Loucy (cell line): ENCODE results near the gene ZFR2.

Experiments used
- H2AFZ ChIP-seq: fragments of 200-600 bp; sonication (generic); 2 replicates; pipeline ENCODE4 v1.6.0; 2016; ENCODE audit warnings: antibody characterized with exemption, mild to moderate bottlenecking, low read length, moderate library complexity
- H3F3A ChIP-seq: fragments of 200-600 bp; 2 replicates; pipeline ENCODE4 v1.6.0; 2016; ENCODE audit warnings: antibody characterized with exemption, low read depth, mild to moderate bottlenecking
- H3K27me3 ChIP-seq: fragments of 200-600 bp; sonication (generic); 2 replicates; pipeline ENCODE4 v1.6.1; 2014; ENCODE audit warnings: low read length, mild to moderate bottlenecking; ENCODE audit not compliant: insufficient read depth, poor library complexity, severe bottlenecking
- H3K36me3 ChIP-seq: fragments of 200-600 bp; sonication (generic); 2 replicates; pipeline ENCODE4 v1.6.1; 2016; ENCODE audit warnings: low read length; ENCODE audit not compliant: insufficient read depth
- H3K4me1 ChIP-seq: fragments of 200-600 bp; sonication (generic); 2 replicates; pipeline ENCODE4 v1.5.1; 2014; ENCODE audit warnings: low read length, mild to moderate bottlenecking; ENCODE audit not compliant: insufficient read depth, poor library complexity, severe bottlenecking
- H3K4me2 ChIP-seq: fragments of 200-600 bp; sonication (generic); 2 replicates; pipeline ENCODE4 v1.6.0; 2014; ENCODE audit warnings: antibody characterized with exemption, low read length, low read depth, mild to moderate bottlenecking; ENCODE audit not compliant: poor library complexity, severe bottlenecking
- H3K4me3 ChIP-seq: fragments of 200-600 bp; sonication (generic); 2 replicates; pipeline ENCODE4 v1.5.1; 2014; ENCODE audit warnings: low read length, mild to moderate bottlenecking, mixed read lengths; ENCODE audit not compliant: poor library complexity, severe bottlenecking
- H3K79me2 ChIP-seq: fragments of 200-600 bp; sonication (generic); 2 replicates; pipeline ENCODE4 v1.6.1; 2014; ENCODE audit warnings: low read length; ENCODE audit not compliant: insufficient read depth
- H3K9ac ChIP-seq: fragments of 200-600 bp; sonication (generic); 2 replicates; pipeline ENCODE4 v1.6.0; 2014; ENCODE audit warnings: mild to moderate bottlenecking, low read depth, low read length, moderate library complexity; ENCODE audit not compliant: poor library complexity, severe bottlenecking
- H3K9me2 ChIP-seq: fragments of 200-600 bp; sonication (generic); replicated peaks from 2 replicates; pipeline ENCODE4 v1.6.1; 2016; ENCODE audit warnings: low read depth, low read length, mixed read lengths
- H3K9me3 ChIP-seq: fragments of 200-600 bp; sonication (generic); 2 replicates; pipeline ENCODE4 v1.6.1; 2014; ENCODE audit warnings: mild to moderate bottlenecking, antibody characterized with exemption, low read length, low read depth; ENCODE audit not compliant: insufficient read depth
- H4K20me1 ChIP-seq: fragments of 200-600 bp; sonication (generic); 2 replicates; pipeline ENCODE4 v1.6.0; 2014; ENCODE audit warnings: antibody characterized with exemption, low read length, mild to moderate bottlenecking; ENCODE audit not compliant: insufficient read depth, poor library complexity, severe bottlenecking
- CTCF ChIP-seq: fragments of 200-600 bp; sonication (generic); conservative IDR thresholded peaks from 2 replicates; pipeline ENCODE4 v1.5.1; 2014; ENCODE audit warnings: mild to moderate bottlenecking, antibody characterized with exemption, low read length
- EZH2phosphoT487 ChIP-seq: fragments of 200-600 bp; IDR thresholded peaks from 2 replicates; pipeline ENCODE4 v1.6.1; 2018; ENCODE audit warnings: antibody characterized with exemption, mild to moderate bottlenecking, moderate library complexity, borderline replicate concordance

The ZFR2 gene

DNA sequence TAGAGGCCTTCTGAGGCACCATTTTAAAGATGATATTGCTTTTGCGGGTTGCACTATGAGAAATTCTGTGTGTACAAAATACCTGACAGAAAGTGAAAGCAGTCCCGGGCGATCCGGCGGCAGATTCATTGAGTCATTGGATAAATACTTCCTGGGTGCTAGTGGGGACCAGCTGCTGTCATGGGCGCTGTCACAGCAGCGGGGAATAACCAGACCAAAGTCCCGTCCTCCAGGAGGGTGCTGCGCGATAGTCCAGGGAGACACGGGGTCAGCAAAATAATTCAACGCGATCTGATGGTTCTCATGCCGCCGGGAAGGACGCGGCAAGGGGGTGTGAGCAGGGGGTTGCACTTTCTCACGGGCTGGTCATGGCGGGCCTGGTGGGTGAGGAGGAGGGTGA, 13.5 kb downstream of the ZFR2 start:
- Histone ChIP-seq H3K9ac (no peak overlapping the region), H4K20me1 (no peaks in the 10 kb centered on the region), H3K36me3 (no peaks in the 10 kb centered on the region), H3K9me3 (no peaks in the 10 kb centered on the region; the same call in 1 of the 2 replicates), H3K27me3 (no peaks in the 10 kb centered on the region), H3K4me2 (no peak overlapping the region), H3K79me2 (no peaks in the 10 kb centered on the region), H3K4me1 (no peaks in the 10 kb centered on the region), H3F3A (no peaks in the 10 kb centered on the region), H3K4me3 (no peak overlapping the region), H3K9me2 (no peaks in the 10 kb centered on the region), H2AFZ (no peak overlapping the region)
- no peak for TF ChIP-seq CTCF
- TF ChIP-seq EZH2phosphoT487, result no peak

- Histone ChIP-seq H3K4me2 (no peak overlapping the region), H3K4me1 (no peaks in the 10 kb centered on the region)
- TF ChIP-seq EZH2phosphoT487 (no peak), CTCF (peak; percentile 77)
Measured at GRCh38 chr19:3852614-3853254, 16.1 kb downstream of the ZFR2 start.

GRCh38 chr19:3852177-3852511, 16.7 kb downstream of the ZFR2 start:
- no peaks in the 10 kb centered on the region for H3K79me2 ChIP-seq
- no peak overlapping the region for H3K9ac ChIP-seq
- no peaks in the 10 kb centered on the region for H4K20me1 ChIP-seq
- H3K27me3 ChIP-seq, result no peaks in the 10 kb centered on the region
- H3K4me2 ChIP-seq, result no peak overlapping the region
- H2AFZ ChIP-seq, result no peak overlapping the region
- H3K9me3 ChIP-seq, result no peaks in the 10 kb centered on the region; the same call in 1 of the 2 replicates
- no peaks in the 10 kb centered on the region for H3K36me3 ChIP-seq
- no peak for TF ChIP-seq EZH2phosphoT487
- no peak for TF ChIP-seq CTCF
- no peaks in the 10 kb centered on the region for H3F3A ChIP-seq
- H3K4me1 ChIP-seq, result no peaks in the 10 kb centered on the region
- H3K9me2 ChIP-seq, result no peaks in the 10 kb centered on the region
- H3K4me3 ChIP-seq, result no peak overlapping the region

More at GRCh38 chr19:3852614-3853254, 16.1 kb downstream of the ZFR2 start:
- Histone ChIP-seq H4K20me1 (no peaks in the 10 kb centered on the region), H3F3A (no peaks in the 10 kb centered on the region), H3K27me3 (no peaks in the 10 kb centered on the region), H3K9me2 (no peaks in the 10 kb centered on the region), H3K9me3 (no peaks in the 10 kb centered on the region; the same call in 1 of the 2 replicates), H3K79me2 (no peaks in the 10 kb centered on the region), H3K36me3 (no peaks in the 10 kb centered on the region), H2AFZ (no peak overlapping the region), H3K9ac (no peak overlapping the region), H3K4me3 (no peak overlapping the region)
